Esophagus muscularis mucosa (tissue), 4 donors: ENCODE data around the gene ARMC2.

ENCODE experiments used
- EP300 ChIP-seq: sonication (generic); formaldehyde crosslinking; IDR thresholded peaks from one replicate; pipeline ENCODE4 v1.6.1; 2017; ENCODE audit warnings: antibody characterized with exemption
- POLR2A ChIP-seq: fragments of 450-650 bp; IDR thresholded peaks from one replicate; pipeline ENCODE4 v1.6.1; 2017; ENCODE audit warnings: antibody characterized with exemption, moderate library complexity, mild to moderate bottlenecking, low read depth
- POLR2AphosphoS5 ChIP-seq, 2 donors: sonication (generic); formaldehyde crosslinking; IDR thresholded peaks; one replicate each; pipeline ENCODE4 v1.6.1; 2017; ENCODE audit warnings: antibody characterized with exemption in 2 of 2
- TF ChIP-seq, protein P1 (sequence below), 3 experiments: fragments of 200-600 bp in 2 of 3; fragments of 450-650 bp in 1 of 3; sonication (generic) in 2 of 3; IDR thresholded peaks; one replicate each; pipeline ENCODE4 v1.5.1; 2017 to 2019; ENCODE audit warnings: antibody characterized with exemption in 3 of 3, mild to moderate bottlenecking in 2 of 3, moderate library complexity in 1 of 3

DNA sequence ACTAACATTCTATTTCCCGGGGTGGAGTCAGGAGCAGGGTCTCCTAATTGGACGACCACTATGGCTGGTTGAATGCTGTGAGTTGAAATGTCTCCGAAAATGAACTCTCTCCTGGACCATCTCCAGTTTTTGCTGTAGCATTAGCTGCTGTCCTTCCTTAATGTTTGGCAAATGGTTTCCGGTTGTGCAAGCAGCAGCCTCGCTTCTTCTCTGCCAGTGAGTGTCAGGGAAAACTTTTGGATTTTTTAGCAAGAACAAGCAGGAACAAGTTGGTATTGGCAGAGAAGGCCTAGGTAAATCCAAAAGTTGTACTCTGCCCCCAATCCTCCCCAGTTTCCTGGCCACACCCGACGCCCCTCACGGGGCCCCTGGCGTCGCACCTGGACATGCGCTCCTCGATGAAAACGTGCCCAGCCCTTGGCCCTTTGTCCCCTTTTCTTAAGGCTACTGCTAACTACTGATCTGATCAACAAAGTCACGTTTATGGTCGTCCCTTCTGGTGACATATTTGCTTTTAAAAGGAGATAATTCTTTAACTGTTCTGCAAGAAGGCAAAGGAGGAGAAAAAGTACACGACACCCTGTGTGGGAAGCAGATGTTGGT, 103.2 kb downstream of the ARMC2 start:
- TF ChIP-seq, protein P1, sequence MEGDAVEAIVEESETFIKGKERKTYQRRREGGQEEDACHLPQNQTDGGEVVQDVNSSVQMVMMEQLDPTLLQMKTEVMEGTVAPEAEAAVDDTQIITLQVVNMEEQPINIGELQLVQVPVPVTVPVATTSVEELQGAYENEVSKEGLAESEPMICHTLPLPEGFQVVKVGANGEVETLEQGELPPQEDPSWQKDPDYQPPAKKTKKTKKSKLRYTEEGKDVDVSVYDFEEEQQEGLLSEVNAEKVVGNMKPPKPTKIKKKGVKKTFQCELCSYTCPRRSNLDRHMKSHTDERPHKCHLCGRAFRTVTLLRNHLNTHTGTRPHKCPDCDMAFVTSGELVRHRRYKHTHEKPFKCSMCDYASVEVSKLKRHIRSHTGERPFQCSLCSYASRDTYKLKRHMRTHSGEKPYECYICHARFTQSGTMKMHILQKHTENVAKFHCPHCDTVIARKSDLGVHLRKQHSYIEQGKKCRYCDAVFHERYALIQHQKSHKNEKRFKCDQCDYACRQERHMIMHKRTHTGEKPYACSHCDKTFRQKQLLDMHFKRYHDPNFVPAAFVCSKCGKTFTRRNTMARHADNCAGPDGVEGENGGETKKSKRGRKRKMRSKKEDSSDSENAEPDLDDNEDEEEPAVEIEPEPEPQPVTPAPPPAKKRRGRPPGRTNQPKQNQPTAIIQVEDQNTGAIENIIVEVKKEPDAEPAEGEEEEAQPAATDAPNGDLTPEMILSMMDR (IDR thresholded peaks at IDR 0.05): no peak
- TF ChIP-seq POLR2A (no peak), POLR2AphosphoS5 (IDR thresholded peaks at IDR 0.05) (no peak), EP300 (no peak)
